WTC11 (cell line): Measurements from ENCODE around the gene TRIM3. TPM values are rescaled to one million over a fixed set of nuclear protein-coding genes. Genes with fewer than 3 reads are reported as not detected.

Experiments
- ATAC-seq: fragments of 200-7000 bp; cut with Tn5 transposase; 2 replicates; pipeline ENCODE4 v1.10.0; 2021; ENCODE audit warnings: mild to moderate bottlenecking, moderate library complexity
- CTCF ChIA-PET: fragments of 300-600 bp; sonication (Branson Sonifier 250); formaldehyde crosslinking; loops from one replicate; lab custom pipeline; 2021; ENCODE audit warnings: antibody characterized with exemption; lab: Charles Lee
- POLR2A ChIA-PET: fragments of 350-600 bp; sonication (Branson Sonifier 250); formaldehyde crosslinking; loops from one replicate; lab custom pipeline; 2021; ENCODE audit warnings: antibody characterized with exemption; lab: Charles Lee
- DNase-seq: peaks from one replicate; pipeline ENCODE4 v3.0.0; 2021; ENCODE audit warnings: low spot score
- H3K27ac Mint-ChIP-seq: 2 replicates; pipeline ENCODE4 v1.8.0; 2021; ENCODE audit warnings: mixed read lengths
- H3K27me3 Mint-ChIP-seq: 2 replicates; pipeline ENCODE4 v1.8.0; 2021; ENCODE audit warnings: low read depth, mild to moderate bottlenecking, moderate library complexity, mixed read lengths
- H3K36me3 Mint-ChIP-seq: 2 replicates; pipeline ENCODE4 v1.8.0; 2021; ENCODE audit warnings: mixed read lengths
- H3K4me1 Mint-ChIP-seq: 2 replicates; pipeline ENCODE4 v1.8.0; 2022; ENCODE audit warnings: mixed read lengths
- H3K4me3 Mint-ChIP-seq: 2 replicates; pipeline ENCODE4 v1.8.0; 2021; ENCODE audit warnings: mild to moderate bottlenecking, moderate library complexity, mixed read lengths
- H3K9me3 Mint-ChIP-seq: 2 replicates; pipeline ENCODE4 v1.8.0; 2021; ENCODE audit warnings: mixed read lengths
- ATF1 ChIP-seq: sonication (generic); formaldehyde crosslinking; IDR thresholded peaks from 2 replicates; pipeline ENCODE4 v1.8.1; 2023; ENCODE audit warnings: mild to moderate bottlenecking, moderate library complexity, missing genetic modification reagents
- CTCF ChIP-seq: fragments of 200-600 bp; IDR thresholded peaks from 2 replicates; pipeline ENCODE4 v1.8.0; 2022; ENCODE audit warnings: antibody characterized with exemption
- E2F4 ChIP-seq: sonication (generic); formaldehyde crosslinking; IDR thresholded peaks from 2 replicates; pipeline ENCODE4 v1.8.1; 2022; ENCODE audit warnings: low read depth, mild to moderate bottlenecking, moderate library complexity, missing genetic modification reagents, borderline replicate concordance
- ERG ChIP-seq: fragments of 250-450 bp; sonication (Bioruptor Pico); IDR thresholded peaks from 2 replicates; pipeline ENCODE4 v1.8.0; 2021; ENCODE audit warnings: mild to moderate bottlenecking
- FOXP1 ChIP-seq: sonication (generic); formaldehyde crosslinking; IDR thresholded peaks from 2 replicates; pipeline ENCODE4 v1.8.0; 2022; ENCODE audit warnings: missing genetic modification reagents, mild to moderate bottlenecking, moderate library complexity, borderline replicate concordance
- GABPB1 ChIP-seq: sonication (generic); formaldehyde crosslinking; IDR thresholded peaks from 2 replicates; pipeline ENCODE4 v1.8.1; 2023; ENCODE audit warnings: mild to moderate bottlenecking, missing genetic modification reagents
- HMGA2 ChIP-seq: fragments of 250-450 bp; sonication (Bioruptor Pico); IDR thresholded peaks from 2 replicates; pipeline ENCODE4 v1.4.0; 2021; ENCODE audit warnings: mild to moderate bottlenecking, moderate library complexity
- NFYB ChIP-seq: sonication (generic); formaldehyde crosslinking; conservative IDR thresholded peaks from 2 replicates; pipeline ENCODE4 v1.8.0; 2022; ENCODE audit warnings: low read depth, missing genetic modification reagents
- NR1H2 ChIP-seq: sonication (generic); formaldehyde crosslinking; IDR thresholded peaks from 2 replicates; pipeline ENCODE4 v1.9.0; 2021; ENCODE audit warnings: mild to moderate bottlenecking, moderate library complexity, missing genetic modification reagents
- OVOL2 ChIP-seq: fragments of 250-450 bp; sonication (Bioruptor Pico); IDR thresholded peaks from 2 replicates; pipeline ENCODE4 v1.9.0; 2021; ENCODE audit warnings: mild to moderate bottlenecking, borderline replicate concordance
- RELA ChIP-seq: sonication (generic); formaldehyde crosslinking; IDR thresholded peaks from 2 replicates; pipeline ENCODE4 v1.8.1; 2022; ENCODE audit warnings: missing genetic modification reagents, mild to moderate bottlenecking, borderline replicate concordance
- SMAD3 ChIP-seq: sonication (generic); formaldehyde crosslinking; IDR thresholded peaks from 2 replicates; pipeline ENCODE4 v1.8.0; 2022; ENCODE audit warnings: missing genetic modification reagents, mild to moderate bottlenecking, borderline replicate concordance
- ZNF219 ChIP-seq: sonication (generic); formaldehyde crosslinking; IDR thresholded peaks from 2 replicates; pipeline ENCODE4 v1.8.0; 2023; ENCODE audit warnings: missing genetic modification reagents, mild to moderate bottlenecking, borderline replicate concordance
- ZNF263 ChIP-seq: sonication (generic); formaldehyde crosslinking; IDR thresholded peaks from 2 replicates; pipeline ENCODE4 v1.8.1; 2022; ENCODE audit warnings: low read depth, mild to moderate bottlenecking, moderate library complexity, missing genetic modification reagents
- ZNF281 ChIP-seq: sonication (generic); formaldehyde crosslinking; IDR thresholded peaks from 2 replicates; pipeline ENCODE4 v1.8.0; 2023; ENCODE audit warnings: mild to moderate bottlenecking, missing genetic modification reagents
- total RNA-seq: library from RNA; stranded (reverse); gene quantifications from 3 replicates; pipeline ENCODE4 v1.2.3, GENCODE V29; 2021
- TF ChIP-seq, protein P1 (sequence below): sonication (generic); formaldehyde crosslinking; IDR thresholded peaks from 2 replicates; pipeline ENCODE4 v1.8.0; 2022; ENCODE audit warnings: mild to moderate bottlenecking, missing genetic modification reagents
- TF ChIP-seq, protein P2 (sequence below): sonication (generic); formaldehyde crosslinking; IDR thresholded peaks from 2 replicates; pipeline ENCODE4 v1.8.1; 2023; ENCODE audit warnings: mild to moderate bottlenecking, missing genetic modification reagents

Gene TRIM3
- total RNA-seq, 1 experiment from 2014 or later, result 21.3 TPM

GRCh38 chr11:6404342-6405051 lies 69.2 kb downstream of the TRIM3 start:
- no peak for DNase-seq
- Mint-ChIP-seq H3K9me3 (no peaks in the 10 kb centered on the region), H3K4me1 (peaks cover 18% of the 10 kb centered on the region), H3K27me3 (no peaks in the 10 kb centered on the region), H3K4me3 (no peak overlapping the region), H3K36me3 (no peaks in the 10 kb centered on the region), H3K27ac (no peak overlapping the region)
- ChIA-PET POLR2A (interaction anchor here (0.9 to 1.4 kb wide), 3 partner anchors 9 to 25 kb away, joined by 3 read pairs; partner anchors contain the start of gene APBB1), CTCF (interaction anchor here (0.9 to 2.4 kb wide), 7 partner anchors 19 to 214 kb away, joined by 3 to 23 read pairs (median 4); partner anchors contain the start of gene TPP1)
- peak; percentile 35 for ATAC-seq
- TF ChIP-seq FOXP1 (CRISPR knock-in tag) (no peak), NR1H2 (CRISPR knock-in tag) (no peak), ERG (no peak), HMGA2 (CRISPR knock-in tag) (no peak), ATF1 (no peak), ZNF263 (CRISPR knock-in tag) (no peak), ZNF281 (CRISPR knock-in tag) (no peak), GABPB1 (CRISPR knock-in tag) (no peak), E2F4 (CRISPR knock-in tag) (no peak), CTCF (no peak), SMAD3 (CRISPR knock-in tag) (no peak)
- TF ChIP-seq, protein P1, sequence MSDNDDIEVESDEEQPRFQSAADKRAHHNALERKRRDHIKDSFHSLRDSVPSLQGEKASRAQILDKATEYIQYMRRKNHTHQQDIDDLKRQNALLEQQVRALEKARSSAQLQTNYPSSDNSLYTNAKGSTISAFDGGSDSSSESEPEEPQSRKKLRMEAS (CRISPR knock-in tag), result no peak
- TF ChIP-seq, protein P2, sequence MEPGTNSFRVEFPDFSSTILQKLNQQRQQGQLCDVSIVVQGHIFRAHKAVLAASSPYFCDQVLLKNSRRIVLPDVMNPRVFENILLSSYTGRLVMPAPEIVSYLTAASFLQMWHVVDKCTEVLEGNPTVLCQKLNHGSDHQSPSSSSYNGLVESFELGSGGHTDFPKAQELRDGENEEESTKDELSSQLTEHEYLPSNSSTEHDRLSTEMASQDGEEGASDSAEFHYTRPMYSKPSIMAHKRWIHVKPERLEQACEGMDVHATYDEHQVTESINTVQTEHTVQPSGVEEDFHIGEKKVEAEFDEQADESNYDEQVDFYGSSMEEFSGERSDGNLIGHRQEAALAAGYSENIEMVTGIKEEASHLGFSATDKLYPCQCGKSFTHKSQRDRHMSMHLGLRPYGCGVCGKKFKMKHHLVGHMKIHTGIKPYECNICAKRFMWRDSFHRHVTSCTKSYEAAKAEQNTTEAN (CRISPR knock-in tag), result no peak

DNA sequence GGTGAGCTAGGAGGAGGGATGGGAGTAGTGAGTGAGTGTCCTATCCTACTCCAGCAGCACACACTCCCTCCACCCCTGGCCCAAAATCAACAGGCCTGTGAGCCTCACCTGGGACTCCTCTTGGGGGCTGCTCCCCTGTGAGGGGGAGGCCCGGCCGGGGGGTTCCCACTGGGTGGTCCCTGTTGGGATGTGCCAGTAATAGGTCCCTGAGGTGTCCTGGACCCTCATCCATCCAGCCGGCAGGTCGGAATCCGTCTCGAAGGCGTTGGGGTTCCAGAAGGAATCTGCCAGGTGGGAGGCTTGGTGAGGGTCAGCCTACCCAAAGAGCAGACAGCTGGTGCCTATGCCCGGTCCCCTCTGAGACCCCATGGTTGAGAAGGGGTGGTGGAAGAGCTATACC lies 70.2 kb downstream of the TRIM3 start:
- Mint-ChIP-seq H3K27me3 (no peaks in the 10 kb centered on the region), H3K4me3 (no peak overlapping the region), H3K4me1 (peaks cover 18% of the 10 kb centered on the region), H3K27ac (no peak overlapping the region), H3K9me3 (no peaks in the 10 kb centered on the region), H3K36me3 (no peaks in the 10 kb centered on the region)
- ATAC-seq (no peak), DNase-seq (no peak)
- CTCF ChIA-PET, result interaction anchor here (1.2 to 2.1 kb wide), 2 partner anchors 40 to 65 kb away, joined by 3 to 4 read pairs; no protein-coding TSS in a partner anchor
- TF ChIP-seq ZNF219 (CRISPR knock-in tag) (no peak), OVOL2 (CRISPR knock-in tag) (no peak), NFYB (CRISPR knock-in tag) (no peak), RELA (CRISPR knock-in tag) (no peak)
- TF ChIP-seq, protein P1 (CRISPR knock-in tag), result no peak
- POLR2A ChIA-PET, result no interaction called here
